ENCODE results near the gene FAM83D.
"Not testable (repeated sequence)": the region's sequence is repeated elsewhere in the genome, so short reads cannot be mapped to it uniquely, and the experiment has no call there.

The FAM83D gene

DNA sequence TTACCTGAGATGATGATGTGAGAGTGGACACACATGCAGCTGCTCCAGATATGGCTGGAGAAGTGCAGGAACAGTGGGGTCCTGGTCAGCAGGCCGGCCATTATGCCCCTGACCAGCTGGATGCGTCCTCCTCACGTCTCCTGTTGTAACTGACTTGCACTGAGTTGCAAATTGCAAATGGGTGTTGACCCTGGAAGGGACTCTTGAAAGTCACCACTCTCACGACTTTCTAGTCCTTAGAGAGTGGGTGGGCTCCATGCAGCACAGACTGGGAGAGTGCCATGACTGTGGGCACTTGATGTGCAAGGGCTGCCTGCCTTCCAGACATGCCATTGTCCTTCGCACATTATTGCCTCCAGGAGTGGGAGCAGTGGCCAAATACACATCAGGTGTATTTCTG is 10.8 kb downstream of the FAM83D start:
- no peak for DNase-seq

- no peak for DNase-seq
These were observed 11.8 kb downstream of the FAM83D start for GRCh38 chr20:38937978-38938473.

DNA sequence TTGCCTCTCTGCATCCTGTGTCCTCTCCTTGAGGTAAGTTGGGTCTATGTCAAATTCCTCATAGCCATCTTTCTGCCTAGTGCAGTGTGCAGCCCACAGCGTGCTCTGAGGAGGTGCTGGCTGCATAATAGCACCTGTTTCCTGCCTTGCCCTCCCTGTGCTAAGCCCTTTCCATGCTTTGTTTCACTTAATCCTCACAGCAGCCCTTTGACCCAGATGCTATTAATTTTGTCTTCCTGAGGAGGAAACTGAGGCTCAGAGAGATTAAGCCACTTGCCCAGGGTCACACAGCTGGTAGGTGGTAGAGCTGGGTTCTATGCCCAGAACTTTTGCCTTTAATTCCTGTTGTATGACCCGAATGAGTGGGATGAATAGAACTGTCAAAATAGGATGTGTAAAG is 13.5 kb downstream of the FAM83D start:
- no peak for DNase-seq

DNA sequence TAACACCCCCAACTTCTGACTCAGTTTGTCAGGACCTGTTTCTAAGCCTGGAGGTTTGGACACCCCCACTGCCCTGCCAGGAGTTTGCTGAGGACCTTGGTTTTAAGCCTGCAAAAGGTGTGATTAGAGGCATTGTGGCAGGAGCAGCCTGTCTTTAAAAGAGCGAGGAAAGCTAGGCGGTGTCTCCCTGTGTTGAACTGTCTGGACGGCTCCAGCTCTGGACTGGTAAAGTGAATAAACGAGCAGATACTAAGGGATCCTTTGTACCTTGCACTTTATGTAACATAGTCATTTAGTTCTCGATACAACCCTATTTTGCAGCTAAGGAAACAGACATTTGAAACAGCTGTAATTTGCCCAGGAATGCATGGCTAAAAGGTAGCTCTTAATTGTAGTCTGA is 14.4 kb downstream of the FAM83D start:
- DNase-seq: no peak

DNA sequence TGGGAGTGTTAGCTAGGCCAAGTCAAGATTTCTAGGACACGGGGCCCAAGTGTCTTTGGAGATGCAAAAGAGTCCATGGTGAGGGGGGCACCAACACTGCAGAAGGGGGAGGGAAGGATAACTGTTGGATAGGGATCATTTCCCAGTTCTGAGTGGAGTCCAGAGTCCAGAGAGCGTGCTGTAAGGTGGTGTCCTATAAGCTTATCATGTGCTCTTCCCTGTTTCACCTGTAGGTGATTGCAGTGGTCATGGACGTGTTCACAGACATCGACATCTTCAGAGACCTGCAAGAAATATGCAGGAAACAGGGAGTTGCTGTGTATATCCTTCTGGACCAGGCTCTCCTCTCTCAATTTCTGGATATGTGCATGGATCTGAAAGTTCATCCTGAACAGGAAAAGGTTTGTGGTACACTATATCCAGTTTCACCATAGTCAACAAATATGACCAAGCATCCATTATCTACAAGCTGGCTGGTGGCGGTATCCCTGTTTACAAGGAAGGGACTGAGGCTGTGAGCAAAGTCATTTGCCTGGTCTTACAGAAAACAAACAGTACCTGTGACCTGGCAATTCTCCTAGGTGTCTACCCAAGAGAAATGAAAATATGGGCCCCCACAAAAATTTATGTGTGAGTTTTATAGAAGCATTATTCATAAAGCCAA is 15.6 kb downstream of the FAM83D start:
- DNase-seq: no peak

GRCh38 chr20:38945012-38945411 is 18.8 kb downstream of the FAM83D start:
- no peak for DNase-seq

DNA sequence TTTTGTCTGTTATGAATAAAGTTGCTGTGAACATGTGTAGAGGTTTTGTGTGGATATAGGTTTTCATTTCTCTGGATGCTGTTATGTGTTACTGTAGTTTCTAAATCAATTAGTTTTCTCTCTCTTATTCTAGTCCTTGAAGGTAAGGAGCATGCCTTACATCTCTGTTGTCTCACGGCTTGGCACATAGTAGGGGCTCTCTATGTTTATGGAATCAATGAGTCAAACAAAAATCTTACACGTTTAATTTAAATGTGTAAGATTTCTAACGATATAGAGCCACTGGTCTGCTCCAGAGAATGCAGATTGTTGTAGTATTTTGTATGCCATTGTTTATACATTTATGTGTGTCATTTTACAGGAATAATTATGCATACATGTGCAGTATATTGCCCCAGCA is 20.6 kb downstream of the FAM83D start:
- no peak for DNase-seq

DNA sequence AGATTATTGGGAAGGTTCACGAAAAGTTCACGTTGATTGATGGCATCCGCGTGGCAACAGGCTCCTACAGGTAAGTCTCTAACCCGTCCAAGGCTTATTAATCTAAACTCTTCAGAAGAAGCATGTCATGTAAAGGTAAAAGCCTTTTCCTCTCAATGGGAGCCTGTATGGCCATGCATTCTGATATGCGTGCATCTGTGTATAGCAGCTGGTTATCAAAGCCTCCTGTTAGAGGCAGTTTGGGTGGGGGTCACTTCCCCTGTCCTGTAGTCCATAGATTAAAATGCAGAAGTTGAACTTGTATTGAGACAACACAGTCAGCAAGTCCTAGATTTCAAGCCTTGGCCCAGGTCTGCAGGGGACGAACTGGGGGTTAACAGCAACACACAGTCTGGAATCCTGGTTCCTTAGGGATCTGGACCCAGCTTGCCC is 21.7 kb downstream of the FAM83D start:
- no peak for DNase-seq

DNA sequence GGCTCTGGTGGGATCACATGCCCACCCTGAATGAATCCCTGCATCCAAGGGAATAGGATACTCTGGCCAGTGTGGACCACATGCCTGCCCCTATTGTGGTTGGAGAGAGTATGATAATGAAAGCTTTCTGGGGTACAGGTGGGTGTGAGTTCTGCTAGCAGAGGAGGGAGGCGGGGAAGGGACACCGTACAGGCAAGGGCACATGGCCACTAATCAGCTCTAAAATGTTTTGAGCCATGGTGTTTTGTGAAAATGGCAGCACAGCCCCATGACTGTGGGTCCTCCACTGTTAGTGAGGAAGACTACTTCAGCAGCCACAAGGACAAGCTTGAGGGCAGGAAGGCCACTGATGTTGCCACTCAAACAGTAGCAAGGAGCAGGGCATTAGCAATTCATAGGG is 24.0 kb downstream of the FAM83D start:
- no peak for DNase-seq

GRCh38 chr20:38951611-38952010 is 25.4 kb downstream of the FAM83D start:
- DNase-seq: no peak

DNA sequence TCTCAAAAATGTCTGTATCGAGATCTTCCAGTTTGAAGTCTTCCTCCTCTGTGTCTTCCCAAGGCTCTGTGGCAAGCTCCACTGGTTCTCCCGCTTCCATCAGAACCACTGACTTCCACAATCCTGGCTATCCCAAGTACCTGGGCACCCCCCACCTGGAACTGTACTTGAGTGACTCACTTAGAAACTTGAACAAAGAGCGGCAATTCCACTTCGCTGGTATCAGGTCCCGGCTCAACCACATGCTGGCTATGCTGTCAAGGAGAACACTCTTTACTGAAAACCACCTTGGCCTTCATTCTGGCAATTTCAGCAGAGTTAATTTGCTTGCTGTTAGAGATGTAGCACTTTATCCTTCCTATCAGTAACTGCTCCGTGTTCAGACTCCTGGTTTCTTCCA is 25.9 kb downstream of the FAM83D start:
- no peak for DNase-seq

- DNase-seq: no peak
These were observed 27.6 kb downstream of the FAM83D start for GRCh38 chr20:38953630-38954340.

- DNase-seq: no peak
These were observed 31.1 kb downstream of the FAM83D start for GRCh38 chr20:38957235-38957876.

DNA sequence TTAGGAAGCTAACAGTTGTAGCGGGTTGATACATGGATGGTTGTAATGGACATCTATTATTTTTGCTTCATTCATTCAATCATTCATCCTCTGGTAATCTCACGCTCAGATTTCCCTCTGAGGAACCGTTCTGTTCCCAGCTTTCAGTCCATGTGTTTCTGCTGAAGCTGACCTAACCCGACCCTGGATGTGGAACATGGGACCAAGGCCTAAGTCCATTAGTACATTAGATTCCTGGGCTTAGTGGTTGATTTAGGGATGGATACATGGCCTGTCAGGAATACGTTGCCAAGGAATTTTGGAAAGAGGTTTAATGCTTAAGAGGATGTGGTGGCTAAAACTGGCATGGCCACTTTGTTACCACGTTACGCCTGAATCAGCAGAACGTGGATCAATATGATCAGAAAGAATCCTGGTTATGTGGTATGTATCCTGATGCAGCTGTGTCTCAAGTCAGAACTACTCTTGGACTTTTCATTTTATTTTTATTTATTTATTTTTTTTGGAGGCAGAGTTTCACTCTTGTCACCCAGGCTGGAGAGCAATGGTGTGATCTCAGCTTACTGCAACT is 31.8 kb downstream of the FAM83D start:
- DNase-seq: no peak

DNA sequence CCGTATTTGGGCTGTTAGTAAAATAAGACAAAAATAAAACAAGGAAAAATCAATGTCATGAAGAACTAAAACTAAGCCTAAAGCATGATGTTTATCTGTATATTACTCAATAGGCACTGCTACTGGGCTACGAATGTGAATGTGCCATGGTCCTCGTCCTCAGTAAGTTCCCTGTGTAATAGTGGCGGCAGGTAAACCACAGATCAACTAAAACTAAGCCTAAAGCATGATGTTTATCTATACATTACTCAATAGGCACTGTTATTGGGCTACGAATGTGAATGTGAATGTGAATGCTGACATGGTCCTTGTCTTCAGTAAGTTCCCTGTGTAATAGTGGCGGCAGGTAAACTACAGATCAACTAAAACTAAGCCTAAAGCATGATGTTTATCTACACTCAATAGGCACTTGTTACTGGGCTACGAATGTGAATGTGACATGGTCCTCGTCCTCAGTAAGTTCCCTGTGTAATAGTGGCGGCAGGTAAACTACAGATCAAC is 34.0 kb downstream of the FAM83D start:
- not testable (repeated sequence) for DNase-seq

DNA sequence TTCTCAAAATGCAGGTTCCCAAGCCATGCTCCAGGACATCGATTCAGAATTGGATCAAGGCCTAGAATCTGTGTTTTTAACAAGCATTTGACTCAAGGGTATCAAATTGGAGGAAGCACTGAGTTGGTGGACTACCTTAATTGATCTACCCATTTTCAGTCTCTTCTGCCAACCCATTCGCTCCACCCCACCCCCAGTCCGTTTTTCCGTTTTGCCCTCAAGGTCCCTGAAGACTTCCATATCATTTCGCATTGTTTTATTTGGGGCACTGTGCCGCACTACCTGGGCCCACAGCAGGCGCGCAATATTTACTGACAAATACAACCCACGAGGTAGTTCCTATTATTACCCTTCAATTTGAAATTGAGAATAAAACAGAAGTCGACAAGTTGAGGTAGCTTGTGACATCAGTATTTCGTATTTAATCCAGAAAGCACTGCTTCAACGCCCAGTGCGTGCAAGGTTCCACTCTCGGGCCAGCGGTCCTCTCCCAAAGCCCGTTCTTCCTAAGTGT is 35.4 kb downstream of the FAM83D start:
- DNase-seq: no peak

DNA sequence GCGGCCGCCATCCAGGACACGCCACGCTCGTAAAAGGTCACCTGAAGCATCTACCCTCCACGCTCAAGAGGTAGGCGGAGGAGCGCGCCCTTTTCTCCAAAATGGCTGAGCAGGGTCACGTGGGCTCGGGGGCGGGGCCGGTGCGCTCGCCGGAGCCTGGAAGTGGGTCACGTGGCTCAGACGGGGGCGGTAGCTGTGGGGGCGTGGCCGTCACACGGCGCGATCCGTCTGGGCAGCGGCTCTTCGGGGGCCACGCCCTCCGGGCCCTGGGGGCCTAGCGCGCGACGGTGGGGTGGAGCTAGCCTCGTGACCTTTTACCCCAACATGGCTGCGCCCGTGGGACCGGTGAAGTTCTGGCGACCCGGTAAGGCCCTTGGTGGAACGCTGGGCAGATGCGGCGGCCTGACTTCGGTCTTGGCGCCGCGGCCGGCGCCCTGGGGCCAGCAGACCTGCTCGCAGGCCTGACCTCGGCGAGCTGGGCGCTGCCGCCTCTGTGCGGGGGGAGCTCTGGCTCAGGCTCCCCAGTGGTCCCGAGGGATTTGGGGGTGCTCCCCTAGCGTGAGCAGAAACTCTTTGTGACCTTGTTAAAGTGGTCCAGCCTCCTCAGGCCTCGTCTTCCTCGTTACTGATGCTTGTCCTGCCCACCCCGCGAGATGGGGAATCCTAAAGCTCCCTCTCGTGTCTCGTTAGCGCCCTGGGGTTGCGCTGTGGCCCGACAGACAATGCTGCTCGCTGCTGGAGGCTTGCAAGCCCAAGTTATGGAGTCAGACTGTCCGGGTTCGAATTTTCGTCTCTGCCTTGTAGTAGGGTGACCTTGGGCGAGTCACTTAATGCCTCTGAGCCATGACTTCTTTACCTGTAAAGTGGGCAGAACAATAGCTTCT is 36.1 kb downstream of the FAM83D start, which contains the start of gene DHX35:
Gene DHX35 (plus strand): TSS at position 301 of the 884 bp plus-strand sequence. CDS start 24 bp downstream, at position 325.
- DNase-seq: peak; percentile 98

GRCh38 chr20:38962928-38963401 is 36.7 kb downstream of the FAM83D start:
- DNase-seq: no peak

DNA sequence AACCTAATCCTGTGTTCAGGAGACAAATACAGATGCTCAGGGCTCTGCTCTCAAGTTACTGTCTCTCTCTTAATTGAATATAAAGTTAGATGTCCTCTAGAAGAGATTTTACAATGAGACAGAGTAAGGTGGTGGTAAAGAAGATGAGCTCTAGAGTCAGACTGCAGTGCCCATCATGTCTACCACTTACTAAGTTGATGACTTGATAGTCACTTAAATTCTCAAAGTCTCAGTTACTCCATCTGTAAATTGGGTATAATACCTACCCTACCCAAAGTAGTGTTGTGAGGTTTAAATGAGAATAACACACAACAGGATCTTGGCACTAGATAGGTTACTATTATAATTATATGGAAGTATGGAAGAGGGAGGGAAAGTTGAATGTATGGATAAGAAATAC is 37.5 kb downstream of the FAM83D start:
- no peak for DNase-seq

- DNase-seq: no peak
These were observed 39.0 kb downstream of the FAM83D start for GRCh38 chr20:38965264-38965663.

DNA sequence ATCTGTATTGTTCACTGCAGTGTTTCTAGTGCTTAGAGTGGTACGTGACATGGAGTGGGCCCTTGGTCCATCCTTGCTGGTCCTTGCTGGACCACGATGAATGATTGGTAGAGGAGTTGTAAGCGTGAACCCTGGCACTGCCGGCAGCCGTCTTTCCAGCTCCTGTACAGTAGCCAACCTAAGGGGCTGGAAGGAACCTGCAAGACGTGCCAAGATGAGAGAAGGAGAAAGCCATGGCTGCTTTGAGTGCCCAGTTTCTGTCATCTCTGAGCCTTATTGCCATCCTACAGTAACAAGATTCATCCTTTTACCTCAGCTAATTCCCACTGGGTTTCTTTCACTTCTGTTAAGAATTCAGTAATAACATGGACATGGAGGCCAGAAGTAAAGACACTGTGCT is 41.9 kb downstream of the FAM83D start:
- DNase-seq: no peak

DNA sequence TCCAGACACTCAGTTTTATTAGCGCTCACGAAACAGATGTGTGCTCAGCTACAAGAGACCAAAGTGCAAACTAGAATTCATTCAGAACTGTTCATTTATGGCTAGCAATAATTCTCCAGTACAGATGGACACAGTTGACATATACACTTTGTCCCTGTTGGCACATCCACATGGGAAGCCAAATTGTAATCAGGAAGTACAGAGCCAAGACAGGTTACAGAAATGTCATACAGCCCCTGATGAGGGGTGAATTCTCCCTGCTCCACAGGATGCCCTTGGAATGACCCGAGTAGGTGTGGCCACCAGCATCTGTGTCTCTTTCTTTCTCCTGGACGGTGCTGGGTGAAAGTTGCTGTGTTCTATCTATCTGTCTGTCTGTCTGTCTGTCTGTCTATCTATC is 43.5 kb downstream of the FAM83D start:
- no peak for DNase-seq
